Inflammatory macrophage treated with lipopolysaccharide for 4 hours (primary cell): ENCODE data around the gene IL12A.

Experiments used
- DNase-seq: peaks from one replicate; pipeline ENCODE4 v3.0.0-alpha.2; 2020

IL12A gene

GRCh38 chr3:159988617-159989271, at the start of gene IL12A:
IL12A (plus strand) TSS chr3:159988835.
- DNase-seq, result peak; percentile 87

- peak; percentile 37 for DNase-seq
Measured at GRCh38 chr3:159941038-159942000, 47.3 kb upstream of the IL12A start.

- peak; percentile 82 for DNase-seq
Measured at GRCh38 chr3:159944781-159945180, 43.9 kb upstream of the IL12A start.

GRCh38 chr3:159945930-159946329, 42.7 kb upstream of the IL12A start:
- no peak for DNase-seq

- DNase-seq, result no peak
Measured at GRCh38 chr3:159947220-159947619, 41.4 kb upstream of the IL12A start.

DNA sequence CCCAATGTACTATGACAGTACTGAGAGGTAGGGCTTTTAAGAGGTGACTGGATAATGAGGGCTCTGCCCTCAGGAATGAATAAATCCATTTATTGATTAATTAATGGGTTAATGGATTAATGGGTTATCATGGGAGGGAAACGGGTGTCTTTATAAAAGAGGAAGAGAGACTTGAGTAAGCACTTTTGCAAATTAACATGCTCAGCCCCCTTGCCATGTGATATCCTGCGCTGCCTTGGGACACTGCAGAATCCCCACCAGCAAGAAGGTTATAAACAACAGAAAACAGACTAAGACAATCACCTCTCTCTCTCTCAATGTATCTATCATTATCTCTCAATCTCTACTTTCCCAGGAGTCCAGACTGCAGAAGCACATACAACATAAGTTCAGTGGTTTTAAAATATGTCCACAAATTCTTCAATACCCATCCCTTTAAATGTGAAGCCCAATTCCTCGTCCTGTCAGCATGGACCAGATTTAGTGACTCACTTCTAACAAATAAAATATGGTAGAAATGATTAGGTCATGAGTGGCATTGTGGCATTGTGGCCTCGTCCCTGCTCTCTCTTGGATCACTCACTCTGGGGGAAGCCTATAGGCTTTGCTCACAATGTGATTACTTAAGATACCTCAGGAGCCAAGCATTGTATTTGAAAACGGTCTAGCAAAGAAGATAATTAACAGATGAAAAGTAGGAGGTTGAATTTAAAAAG, 40.0 kb upstream of the IL12A start:
- DNase-seq, result peak; percentile 54

- no peak for DNase-seq
Measured at GRCh38 chr3:159950156-159950898, 38.3 kb upstream of the IL12A start.

DNA sequence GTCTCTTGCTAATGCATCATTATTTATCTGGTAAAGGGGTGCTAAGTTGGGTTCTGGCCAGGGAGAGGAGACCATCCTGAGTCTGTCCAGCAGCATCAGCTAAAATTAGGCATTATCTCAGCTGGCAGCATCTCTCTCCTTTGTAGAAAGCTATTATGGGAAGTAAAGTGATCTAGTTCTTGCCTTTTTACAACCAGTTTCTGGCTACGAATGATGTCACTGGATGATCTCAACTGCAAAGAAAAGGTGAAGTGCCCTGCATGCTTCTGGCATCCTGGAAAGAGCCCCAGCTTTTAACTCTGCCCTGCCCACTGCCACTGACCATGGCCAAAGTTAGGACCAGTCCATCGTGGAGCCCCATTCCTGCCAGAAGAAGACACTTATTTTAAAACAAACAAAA, 37.1 kb upstream of the IL12A start:
- peak; percentile 46 for DNase-seq

DNA sequence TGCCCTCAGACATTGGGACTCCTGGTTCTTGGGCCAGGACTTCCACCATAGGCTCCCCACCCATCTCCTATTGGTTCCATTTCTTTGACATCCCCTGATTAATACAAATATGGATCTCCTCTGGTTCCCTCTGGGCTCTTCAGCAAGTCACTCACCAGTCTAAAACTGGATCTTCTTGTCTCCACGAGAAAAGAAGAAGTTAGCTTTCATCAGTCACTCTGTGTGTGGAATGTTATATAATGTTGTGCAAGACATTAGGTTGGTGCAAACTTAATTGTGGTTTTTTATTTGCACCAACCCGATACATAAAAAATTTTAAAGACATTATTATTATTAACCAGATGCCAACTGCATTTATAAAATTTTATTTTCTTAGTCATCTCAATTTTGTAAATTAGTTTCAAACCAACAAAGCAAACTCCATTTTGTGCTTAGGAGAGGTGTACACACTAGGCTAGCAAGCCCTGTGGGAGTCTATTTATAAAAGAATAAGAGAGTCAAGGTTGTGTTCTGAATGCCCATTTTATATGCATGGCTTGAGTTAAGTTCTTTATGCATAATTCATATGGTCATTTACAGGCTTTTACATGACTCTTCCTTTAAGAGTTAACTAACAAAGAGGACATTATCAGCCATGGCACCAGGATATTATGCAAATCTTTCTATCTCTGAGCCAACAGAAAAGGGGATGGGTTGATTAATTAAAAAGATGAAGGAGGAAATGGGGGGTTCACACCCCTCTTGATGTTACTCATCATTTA, 35.1 kb upstream of the IL12A start:
- peak; percentile 65 for DNase-seq

DNA sequence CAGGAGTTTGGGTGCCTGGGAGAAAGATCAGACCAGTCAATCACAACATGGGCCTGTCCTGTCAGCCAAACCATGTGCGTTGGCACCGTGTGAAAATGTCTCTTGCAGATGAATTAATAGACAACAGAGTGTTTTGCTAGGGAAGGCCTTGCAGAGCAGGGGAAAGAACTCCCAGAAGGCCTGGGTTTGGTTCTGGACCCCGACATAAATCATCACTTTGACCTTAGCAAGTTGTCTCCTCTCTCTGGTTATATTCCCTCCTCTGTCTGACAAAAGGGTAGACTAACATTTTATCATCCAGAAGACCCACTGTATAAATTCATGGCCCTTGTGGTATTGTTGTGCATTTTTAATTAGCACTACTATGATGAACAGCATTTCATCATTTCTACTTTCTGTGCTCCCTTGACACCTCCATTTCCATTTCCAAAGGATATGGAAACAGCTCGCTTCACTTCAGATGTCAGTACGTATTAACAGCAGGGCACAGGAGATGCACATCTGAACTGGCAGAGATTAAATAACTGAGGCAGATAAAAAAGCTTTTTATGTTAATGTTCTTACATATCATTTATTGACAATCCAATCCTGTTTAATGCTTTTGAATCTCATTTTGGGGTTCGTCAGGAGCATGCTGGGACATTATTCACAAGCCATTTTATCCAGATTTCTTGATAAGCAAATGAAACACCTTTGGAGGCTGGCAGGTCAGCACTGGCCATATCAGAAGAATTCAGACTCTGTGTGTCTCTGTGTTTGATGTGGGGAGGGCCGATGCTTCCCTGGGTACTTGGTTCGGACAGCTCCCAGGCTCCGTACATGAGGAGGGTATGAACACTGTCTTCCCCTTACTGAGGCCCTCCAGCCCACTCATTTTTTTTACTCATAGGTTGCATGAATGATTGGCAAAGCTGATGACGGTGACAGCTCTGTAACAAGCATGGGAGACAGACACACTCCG, 28.2 kb upstream of the IL12A start:
- no peak for DNase-seq

- peak; percentile 84 for DNase-seq
Measured at GRCh38 chr3:159964166-159964973, 24.3 kb upstream of the IL12A start.

DNA sequence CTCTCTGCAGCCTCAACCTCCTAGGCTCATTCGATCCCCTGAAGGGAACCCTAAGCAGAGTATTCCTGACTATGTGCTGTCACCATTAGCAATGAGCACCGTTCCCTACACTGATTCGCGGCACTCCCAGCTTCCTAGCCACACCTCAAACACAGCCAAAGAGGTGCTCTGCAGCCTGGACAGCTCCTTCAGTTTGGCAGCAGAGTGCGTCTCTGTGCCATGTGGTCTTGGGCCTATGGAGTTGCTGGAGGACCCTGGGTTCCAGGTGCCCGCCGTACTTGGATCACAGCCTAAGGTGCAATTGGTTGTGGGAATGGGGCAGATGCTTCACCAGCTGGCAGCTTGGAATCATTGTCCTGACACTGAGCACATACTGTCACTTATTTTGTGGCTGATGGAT, 17.3 kb upstream of the IL12A start:
- no peak for DNase-seq

- DNase-seq, result peak; percentile 44
Measured at GRCh38 chr3:159977295-159977694, 11.3 kb upstream of the IL12A start.

GRCh38 chr3:159978353-159978752, 10.3 kb upstream of the IL12A start:
- no peak for DNase-seq

DNA sequence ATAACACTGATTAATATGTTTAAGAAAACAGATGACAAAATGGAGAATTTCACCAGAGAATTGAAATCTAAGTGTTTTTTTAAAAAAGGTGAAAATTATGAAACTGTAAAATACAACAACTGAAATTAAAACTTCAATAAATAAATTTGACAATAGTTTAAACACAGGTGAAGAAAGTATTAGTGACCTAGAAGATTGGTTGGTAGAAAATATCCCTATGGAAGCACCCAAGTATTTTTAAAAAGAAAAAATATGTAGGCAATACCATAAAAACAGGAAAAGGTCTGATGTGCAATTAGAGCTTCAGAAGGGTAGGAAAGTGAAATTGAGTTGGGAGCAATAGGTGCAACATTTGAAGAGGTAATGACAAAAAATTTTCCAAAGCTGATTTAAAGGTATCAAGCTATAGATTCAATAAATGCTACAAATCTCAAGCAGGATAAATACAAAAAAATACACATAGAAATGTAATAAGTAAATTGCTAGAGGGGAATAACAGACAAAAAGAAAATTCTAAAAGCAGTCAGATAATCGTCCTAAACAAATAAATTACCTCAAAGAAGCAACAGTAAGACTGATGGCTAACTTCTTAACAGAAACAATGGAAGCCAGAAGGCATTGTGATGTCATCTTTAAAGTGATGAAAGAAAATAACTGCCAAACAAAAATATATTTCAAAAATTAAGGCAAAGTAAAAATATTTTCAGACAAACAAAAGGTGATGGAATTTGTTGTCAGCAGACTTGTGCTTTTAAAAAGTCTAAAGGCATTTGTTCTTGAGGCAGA, 9.5 kb upstream of the IL12A start:
- no peak for DNase-seq

DNA sequence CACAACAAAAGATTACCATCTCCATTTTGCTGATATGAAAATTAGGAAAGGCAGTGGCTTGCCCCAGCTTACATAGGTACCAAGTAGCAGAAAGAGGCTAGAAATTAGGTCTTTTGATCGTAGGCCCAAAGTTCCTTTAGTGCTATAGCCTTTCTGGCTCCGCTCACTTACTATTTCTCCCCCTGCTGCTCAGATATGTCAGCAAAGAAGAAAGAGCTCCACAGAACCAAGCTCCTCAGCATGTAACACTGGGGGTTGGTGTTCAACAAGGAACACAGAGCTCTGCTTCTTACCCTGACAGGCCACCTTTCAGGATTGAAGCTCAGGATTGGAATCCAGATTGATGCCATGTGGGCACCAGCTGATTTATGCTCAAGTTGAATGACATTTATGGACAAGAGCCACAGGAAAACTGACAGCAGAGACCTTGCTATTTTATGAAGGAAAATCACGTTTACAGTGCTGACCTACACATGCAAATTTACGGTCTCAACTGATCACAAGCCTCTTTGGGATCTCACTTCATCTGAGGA, 6.1 kb upstream of the IL12A start:
- DNase-seq, result no peak

DNA sequence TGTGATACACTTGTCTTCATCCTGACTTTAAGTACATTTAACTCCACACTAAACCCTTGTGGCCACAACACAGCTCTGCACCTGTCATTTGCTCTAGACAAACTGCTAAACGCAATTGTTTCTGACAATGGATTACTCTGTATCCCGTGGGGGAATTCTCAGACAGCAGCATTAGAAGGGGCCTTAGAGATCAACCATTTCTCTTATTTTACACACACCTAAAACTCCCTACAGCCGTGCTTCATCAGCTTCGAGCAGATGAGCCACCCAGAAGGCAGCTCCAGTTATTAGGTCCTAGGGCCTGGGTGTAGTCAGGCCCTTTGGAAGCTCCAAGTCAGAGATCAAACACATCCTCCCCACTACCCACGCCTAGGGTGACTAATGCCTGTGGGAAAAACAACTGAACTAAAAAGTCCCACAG, 1.3 kb upstream of the IL12A start:
- peak; percentile 58 for DNase-seq

DNA sequence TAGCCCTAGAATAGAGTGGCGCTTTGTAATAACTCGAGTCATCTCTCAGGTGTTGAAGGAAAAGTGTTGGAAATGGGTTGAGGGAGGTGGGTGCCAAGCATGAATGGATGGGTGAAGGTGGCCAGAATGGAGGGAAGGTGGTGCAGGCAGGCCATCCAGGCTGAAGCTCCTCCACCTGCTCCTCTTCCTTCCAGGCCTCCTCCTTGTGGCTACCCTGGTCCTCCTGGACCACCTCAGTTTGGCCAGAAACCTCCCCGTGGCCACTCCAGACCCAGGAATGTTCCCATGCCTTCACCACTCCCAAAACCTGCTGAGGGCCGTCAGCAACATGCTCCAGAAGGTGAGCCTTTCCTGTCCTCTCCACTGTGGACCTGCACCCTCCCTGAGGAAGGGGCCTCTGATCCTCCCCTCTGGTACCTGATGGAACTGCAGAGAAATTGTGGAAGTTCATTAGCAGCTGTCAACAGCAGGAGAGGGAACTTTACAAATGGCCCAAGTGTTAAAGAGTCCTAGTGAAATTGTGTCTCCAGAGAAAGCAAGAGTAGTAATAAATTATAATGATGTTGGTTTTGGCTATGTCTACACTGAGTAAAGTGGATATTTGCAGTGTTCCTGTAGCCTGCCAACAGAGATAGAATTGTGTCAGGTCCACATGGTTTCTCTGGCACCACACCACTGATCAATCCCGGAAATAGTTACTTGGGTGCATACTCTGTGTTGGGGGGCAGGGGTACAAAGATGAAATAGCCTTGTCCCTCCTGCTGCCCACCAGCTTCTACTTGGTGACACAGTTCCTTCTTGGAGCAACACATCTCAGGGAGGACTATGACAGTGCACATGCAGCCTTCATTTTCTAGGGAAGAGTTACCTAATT, 1.6 kb downstream of the IL12A start:
- no peak for DNase-seq
